NCI-H2029 treated with DMSO at 0.1 percent for 48 hours (cell line): Measurements from ENCODE around the gene ZNF276.
"Not testable (repeated sequence)": the region's sequence is repeated elsewhere in the genome, so short reads cannot be mapped to it uniquely, and the experiment has no call there.

Experiments
- DNase-seq: peaks from one replicate; lab custom pipeline; 2025; lab: John Stamatoyannopoulos, UW

Gene ZNF276

GRCh38 chr16:89738538-89739317 lies 17.4 kb downstream of the ZNF276 start:
- no peak for DNase-seq

DNA sequence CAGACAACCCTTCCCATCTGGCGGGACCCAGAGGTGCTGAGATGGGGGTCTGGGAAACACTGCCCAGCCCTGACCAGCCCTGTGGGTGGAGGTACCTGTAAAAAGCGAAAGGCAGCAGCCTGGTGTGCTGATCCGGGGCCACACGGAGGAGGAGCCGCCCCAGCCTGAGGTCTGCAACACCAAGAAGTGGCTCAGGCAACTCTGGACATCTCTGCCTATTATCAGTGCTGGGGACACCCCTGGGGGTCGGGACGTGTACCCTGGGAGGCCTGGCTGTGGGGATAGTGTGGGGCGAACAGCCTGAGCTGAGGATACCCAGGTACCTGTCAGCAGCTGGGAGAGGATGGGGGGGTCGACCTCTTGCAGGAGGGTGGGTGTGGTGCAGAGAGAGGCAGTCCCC lies 18.0 kb downstream of the ZNF276 start:
- no peak for DNase-seq

- DNase-seq, result no peak
These were observed 20.1 kb downstream of the ZNF276 start for GRCh38 chr16:89741342-89742014.

GRCh38 chr16:89742948-89743347 lies 21.6 kb downstream of the ZNF276 start:
- no peak for DNase-seq

GRCh38 chr16:89744813-89745212 lies 23.5 kb downstream of the ZNF276 start:
- no peak for DNase-seq

- no peak for DNase-seq
These were observed 24.7 kb downstream of the ZNF276 start for GRCh38 chr16:89746043-89746442.

DNA sequence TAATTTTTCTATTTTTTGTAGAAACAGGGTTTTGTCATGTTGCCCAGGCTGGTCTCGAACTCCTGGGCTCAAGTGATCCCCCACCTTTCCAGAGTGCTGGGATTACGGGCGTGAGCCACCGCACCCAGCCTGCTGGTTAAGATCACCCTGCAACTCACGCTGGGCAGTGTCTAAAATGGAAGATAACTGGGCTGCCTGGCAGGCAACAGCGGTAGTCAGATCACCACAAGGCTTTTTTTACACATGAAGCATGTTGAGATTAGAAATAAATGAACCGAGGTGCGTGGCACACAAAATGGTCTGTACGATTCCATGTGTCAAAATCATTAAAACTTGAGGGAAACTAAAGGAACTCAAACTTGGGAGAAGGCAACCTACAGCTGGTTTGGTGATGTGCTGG lies 26.7 kb downstream of the ZNF276 start:
- DNase-seq, result no peak

DNA sequence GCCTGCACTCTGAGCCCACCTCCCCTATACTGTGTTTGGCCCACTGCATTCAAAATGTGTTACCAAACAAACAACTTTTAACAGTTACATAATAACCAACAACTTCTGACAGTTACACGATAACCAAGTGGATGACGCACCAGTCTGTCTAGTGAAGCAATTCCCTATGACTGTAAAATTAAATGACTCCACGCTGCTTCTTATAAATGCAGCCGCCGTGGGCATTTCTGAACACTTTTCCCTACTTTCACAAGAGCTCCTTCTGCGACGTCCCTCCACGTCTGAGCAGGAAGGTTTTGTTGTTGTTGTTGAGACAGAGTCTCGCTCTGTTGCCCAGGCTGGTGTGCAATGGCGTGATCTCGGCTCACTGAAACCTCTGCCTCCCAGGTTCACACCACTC lies 27.6 kb downstream of the ZNF276 start:
- DNase-seq, result no peak

- DNase-seq, result no peak
These were observed 28.3 kb downstream of the ZNF276 start for GRCh38 chr16:89749637-89750036.

- DNase-seq, result no peak
These were observed 38.5 kb downstream of the ZNF276 start for GRCh38 chr16:89759746-89760340.

- no peak for DNase-seq
These were observed 40.1 kb downstream of the ZNF276 start for GRCh38 chr16:89761304-89761922.

GRCh38 chr16:89764711-89765201 lies 43.4 kb downstream of the ZNF276 start:
- DNase-seq, result no peak

GRCh38 chr16:89765292-89765830 lies 44.0 kb downstream of the ZNF276 start:
- DNase-seq, result no peak

GRCh38 chr16:89770367-89770766 lies 49.0 kb downstream of the ZNF276 start:
- no peak for DNase-seq

GRCh38 chr16:89775223-89775622 lies 53.9 kb downstream of the ZNF276 start:
- DNase-seq, result no peak

GRCh38 chr16:89778211-89778610 lies 56.9 kb downstream of the ZNF276 start:
- not testable (repeated sequence) for DNase-seq

- DNase-seq, result no peak
These were observed 58.0 kb downstream of the ZNF276 start for GRCh38 chr16:89779231-89779908.

- DNase-seq, result no peak
These were observed 58.6 kb downstream of the ZNF276 start for GRCh38 chr16:89779909-89780305.

- DNase-seq, result no peak
These were observed 61.2 kb downstream of the ZNF276 start for GRCh38 chr16:89782489-89782888.

- DNase-seq, result not testable (repeated sequence)
These were observed 62.6 kb downstream of the ZNF276 start for GRCh38 chr16:89783952-89784351.

GRCh38 chr16:89784406-89784805 lies 63.1 kb downstream of the ZNF276 start:
- no peak for DNase-seq
